Testis (tissue), 2 donors: ENCODE measurements around the gene TIGD3.

ENCODE experiments used
- POLR2A ChIP-seq: fragments of 450-650 bp; IDR thresholded peaks from one replicate; pipeline ENCODE4 v1.6.1; 2017; ENCODE audit warnings: antibody characterized with exemption, mild to moderate bottlenecking, moderate library complexity
- TF ChIP-seq, protein P1 (sequence below), 3 experiments: fragments of 450-650 bp in 2 of 3; fragments of 200-600 bp in 1 of 3; sonication (generic) in 1 of 3; IDR thresholded peaks; one replicate each; pipeline ENCODE4 v1.5.1; 2016 to 2019; ENCODE audit warnings: antibody characterized with exemption in 3 of 3, mild to moderate bottlenecking in 2 of 3, moderate library complexity in 1 of 3

DNA sequence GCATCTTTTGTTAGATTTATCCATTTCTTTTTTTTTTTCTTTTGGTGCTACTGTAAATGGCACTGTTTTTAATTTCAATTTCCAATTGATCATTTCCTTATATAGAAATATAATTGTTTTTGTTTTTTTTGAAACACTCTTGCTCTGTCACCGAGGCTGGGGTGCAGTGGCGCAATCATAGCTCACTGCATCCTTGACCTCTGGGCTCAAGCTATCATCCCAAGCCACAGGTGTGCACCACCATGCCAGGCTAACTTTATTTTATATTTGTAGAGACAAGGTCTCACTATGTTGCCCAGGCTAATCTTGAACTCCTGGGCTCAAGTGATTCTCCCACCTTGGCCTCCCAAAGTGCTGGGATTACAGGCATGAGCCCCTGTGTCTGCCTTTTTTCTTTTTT is 48.2 kb downstream of the TIGD3 start:
- TF ChIP-seq, protein P1, sequence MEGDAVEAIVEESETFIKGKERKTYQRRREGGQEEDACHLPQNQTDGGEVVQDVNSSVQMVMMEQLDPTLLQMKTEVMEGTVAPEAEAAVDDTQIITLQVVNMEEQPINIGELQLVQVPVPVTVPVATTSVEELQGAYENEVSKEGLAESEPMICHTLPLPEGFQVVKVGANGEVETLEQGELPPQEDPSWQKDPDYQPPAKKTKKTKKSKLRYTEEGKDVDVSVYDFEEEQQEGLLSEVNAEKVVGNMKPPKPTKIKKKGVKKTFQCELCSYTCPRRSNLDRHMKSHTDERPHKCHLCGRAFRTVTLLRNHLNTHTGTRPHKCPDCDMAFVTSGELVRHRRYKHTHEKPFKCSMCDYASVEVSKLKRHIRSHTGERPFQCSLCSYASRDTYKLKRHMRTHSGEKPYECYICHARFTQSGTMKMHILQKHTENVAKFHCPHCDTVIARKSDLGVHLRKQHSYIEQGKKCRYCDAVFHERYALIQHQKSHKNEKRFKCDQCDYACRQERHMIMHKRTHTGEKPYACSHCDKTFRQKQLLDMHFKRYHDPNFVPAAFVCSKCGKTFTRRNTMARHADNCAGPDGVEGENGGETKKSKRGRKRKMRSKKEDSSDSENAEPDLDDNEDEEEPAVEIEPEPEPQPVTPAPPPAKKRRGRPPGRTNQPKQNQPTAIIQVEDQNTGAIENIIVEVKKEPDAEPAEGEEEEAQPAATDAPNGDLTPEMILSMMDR (IDR thresholded peaks at IDR 0.05) = no peak
- TF ChIP-seq POLR2A = no peak
